ENCODE measurements around the gene ALOX12B. TPM values are rescaled to one million over a fixed set of nuclear protein-coding genes. Genes with fewer than 3 reads are reported as not detected.

Gene ALOX12B
- total and polyA plus RNA-seq, 2 of the 8 experiments (the other 6 are each of a cell fraction or from before 2014, with no cell fraction given) = 0.86 TPM; not detected in 1

- TF ChIP-seq BRCA1 (IDR thresholded peaks at IDR 0.05; ENCODE audit: low read depth, low read length) (no peak), RBBP5 (IDR thresholded peaks at IDR 0.05; ENCODE audit: borderline replicate concordance, low read depth, low read length) (peak; percentile 14; the same call in 1 of the 2 replicates), CHD1 (IDR thresholded peaks at IDR 0.05; ENCODE audit: low read depth, low read length) (no peak), CBX5 (IDR thresholded peaks at IDR 0.05; ENCODE audit: low read depth, low read length) (no peak), SAP30 (IDR thresholded peaks at IDR 0.05; ENCODE audit: insufficient read depth, insufficient replicate concordance, low read length) (no peak), GTF2F1 (IDR thresholded peaks at IDR 0.05; ENCODE audit: borderline replicate concordance, low read depth, low read length) (no peak), TCF12 (IDR thresholded peaks at IDR 0.05; ENCODE audit: low read depth, low read length) (0 out of 2 replicates have a peak, but pooled peaks have one; percentile 2), FOSL1 (IDR thresholded peaks at IDR 0.05; ENCODE audit: insufficient read depth, low read depth, low read length) (peak; percentile 82; the same call in 1 of the 2 replicates), RNF2 (IDR thresholded peaks at IDR 0.05; ENCODE audit: borderline replicate concordance, low read depth, low read length, missing control alignments, poor library complexity, severe bottlenecking) (peak; percentile 70)
- TF ChIP-seq, protein P1, sequence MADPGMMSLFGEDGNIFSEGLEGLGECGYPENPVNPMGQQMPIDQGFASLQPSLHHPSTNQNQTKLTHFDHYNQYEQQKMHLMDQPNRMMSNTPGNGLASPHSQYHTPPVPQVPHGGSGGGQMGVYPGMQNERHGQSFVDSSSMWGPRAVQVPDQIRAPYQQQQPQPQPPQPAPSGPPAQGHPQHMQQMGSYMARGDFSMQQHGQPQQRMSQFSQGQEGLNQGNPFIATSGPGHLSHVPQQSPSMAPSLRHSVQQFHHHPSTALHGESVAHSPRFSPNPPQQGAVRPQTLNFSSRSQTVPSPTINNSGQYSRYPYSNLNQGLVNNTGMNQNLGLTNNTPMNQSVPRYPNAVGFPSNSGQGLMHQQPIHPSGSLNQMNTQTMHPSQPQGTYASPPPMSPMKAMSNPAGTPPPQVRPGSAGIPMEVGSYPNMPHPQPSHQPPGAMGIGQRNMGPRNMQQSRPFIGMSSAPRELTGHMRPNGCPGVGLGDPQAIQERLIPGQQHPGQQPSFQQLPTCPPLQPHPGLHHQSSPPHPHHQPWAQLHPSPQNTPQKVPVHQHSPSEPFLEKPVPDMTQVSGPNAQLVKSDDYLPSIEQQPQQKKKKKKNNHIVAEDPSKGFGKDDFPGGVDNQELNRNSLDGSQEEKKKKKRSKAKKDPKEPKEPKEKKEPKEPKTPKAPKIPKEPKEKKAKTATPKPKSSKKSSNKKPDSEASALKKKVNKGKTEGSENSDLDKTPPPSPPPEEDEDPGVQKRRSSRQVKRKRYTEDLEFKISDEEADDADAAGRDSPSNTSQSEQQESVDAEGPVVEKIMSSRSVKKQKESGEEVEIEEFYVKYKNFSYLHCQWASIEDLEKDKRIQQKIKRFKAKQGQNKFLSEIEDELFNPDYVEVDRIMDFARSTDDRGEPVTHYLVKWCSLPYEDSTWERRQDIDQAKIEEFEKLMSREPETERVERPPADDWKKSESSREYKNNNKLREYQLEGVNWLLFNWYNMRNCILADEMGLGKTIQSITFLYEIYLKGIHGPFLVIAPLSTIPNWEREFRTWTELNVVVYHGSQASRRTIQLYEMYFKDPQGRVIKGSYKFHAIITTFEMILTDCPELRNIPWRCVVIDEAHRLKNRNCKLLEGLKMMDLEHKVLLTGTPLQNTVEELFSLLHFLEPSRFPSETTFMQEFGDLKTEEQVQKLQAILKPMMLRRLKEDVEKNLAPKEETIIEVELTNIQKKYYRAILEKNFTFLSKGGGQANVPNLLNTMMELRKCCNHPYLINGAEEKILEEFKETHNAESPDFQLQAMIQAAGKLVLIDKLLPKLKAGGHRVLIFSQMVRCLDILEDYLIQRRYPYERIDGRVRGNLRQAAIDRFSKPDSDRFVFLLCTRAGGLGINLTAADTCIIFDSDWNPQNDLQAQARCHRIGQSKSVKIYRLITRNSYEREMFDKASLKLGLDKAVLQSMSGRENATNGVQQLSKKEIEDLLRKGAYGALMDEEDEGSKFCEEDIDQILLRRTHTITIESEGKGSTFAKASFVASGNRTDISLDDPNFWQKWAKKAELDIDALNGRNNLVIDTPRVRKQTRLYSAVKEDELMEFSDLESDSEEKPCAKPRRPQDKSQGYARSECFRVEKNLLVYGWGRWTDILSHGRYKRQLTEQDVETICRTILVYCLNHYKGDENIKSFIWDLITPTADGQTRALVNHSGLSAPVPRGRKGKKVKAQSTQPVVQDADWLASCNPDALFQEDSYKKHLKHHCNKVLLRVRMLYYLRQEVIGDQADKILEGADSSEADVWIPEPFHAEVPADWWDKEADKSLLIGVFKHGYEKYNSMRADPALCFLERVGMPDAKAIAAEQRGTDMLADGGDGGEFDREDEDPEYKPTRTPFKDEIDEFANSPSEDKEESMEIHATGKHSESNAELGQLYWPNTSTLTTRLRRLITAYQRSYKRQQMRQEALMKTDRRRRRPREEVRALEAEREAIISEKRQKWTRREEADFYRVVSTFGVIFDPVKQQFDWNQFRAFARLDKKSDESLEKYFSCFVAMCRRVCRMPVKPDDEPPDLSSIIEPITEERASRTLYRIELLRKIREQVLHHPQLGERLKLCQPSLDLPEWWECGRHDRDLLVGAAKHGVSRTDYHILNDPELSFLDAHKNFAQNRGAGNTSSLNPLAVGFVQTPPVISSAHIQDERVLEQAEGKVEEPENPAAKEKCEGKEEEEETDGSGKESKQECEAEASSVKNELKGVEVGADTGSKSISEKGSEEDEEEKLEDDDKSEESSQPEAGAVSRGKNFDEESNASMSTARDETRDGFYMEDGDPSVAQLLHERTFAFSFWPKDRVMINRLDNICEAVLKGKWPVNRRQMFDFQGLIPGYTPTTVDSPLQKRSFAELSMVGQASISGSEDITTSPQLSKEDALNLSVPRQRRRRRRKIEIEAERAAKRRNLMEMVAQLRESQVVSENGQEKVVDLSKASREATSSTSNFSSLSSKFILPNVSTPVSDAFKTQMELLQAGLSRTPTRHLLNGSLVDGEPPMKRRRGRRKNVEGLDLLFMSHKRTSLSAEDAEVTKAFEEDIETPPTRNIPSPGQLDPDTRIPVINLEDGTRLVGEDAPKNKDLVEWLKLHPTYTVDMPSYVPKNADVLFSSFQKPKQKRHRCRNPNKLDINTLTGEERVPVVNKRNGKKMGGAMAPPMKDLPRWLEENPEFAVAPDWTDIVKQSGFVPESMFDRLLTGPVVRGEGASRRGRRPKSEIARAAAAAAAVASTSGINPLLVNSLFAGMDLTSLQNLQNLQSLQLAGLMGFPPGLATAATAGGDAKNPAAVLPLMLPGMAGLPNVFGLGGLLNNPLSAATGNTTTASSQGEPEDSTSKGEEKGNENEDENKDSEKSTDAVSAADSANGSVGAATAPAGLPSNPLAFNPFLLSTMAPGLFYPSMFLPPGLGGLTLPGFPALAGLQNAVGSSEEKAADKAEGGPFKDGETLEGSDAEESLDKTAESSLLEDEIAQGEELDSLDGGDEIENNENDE (IDR thresholded peaks at IDR 0.05; ENCODE audit: insufficient replicate concordance, low read length) = no peak
Measured at GRCh38 chr17:8123695-8124349, 36.3 kb upstream of the ALOX12B start, which contains the start of gene HES7 (continued).
